T-helper 1 cell treated with Interleukin-12 subunit alpha and Interleukin-12 subunit beta and Interleukin-4 antibody, amounts not matched to agents 30 ng/mL and 1 ng/mL, for 36 hours (primary cell): ENCODE results near the gene SUN2. TPM values are rescaled to one million over a fixed set of nuclear protein-coding genes. Genes with fewer than 3 reads are reported as not detected.

Experiments used
- intact Hi-C: fragments of 100-400 bp; cut with micrococcal nuclease; formaldehyde crosslinking; loops from one replicate; pipeline ENCODE4 v1.15.1; 2024
- total RNA-seq: library from RNA; stranded (reverse); gene quantifications from 2 replicates; pipeline ENCODE4 v1.2.3, GENCODE V29; 2022

Gene SUN2
- total RNA-seq, 1 donor from 2014 or later = 541 TPM

DNA sequence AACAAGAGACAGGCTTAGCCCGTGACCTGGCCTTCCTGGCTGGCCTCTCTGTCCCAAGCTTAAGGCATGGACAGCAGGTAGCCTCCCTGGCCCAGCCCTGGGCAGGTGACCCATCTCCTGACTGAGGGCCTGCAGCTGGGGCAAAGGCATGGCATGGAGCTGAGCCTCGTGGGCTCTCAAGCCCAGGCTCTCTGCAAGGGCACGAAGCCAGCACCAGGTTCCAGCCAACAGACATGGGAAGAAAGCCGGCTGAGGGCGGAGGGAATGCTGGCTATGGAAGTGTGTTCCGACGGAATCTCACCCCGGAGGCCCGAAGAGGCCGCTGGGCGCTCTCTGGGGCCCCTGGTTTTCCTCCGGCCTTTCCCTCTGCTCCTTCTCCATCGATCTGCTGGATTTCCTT lies 25.2 kb upstream of the SUN2 start:
- intact Hi-C loops = no loop called here

DNA sequence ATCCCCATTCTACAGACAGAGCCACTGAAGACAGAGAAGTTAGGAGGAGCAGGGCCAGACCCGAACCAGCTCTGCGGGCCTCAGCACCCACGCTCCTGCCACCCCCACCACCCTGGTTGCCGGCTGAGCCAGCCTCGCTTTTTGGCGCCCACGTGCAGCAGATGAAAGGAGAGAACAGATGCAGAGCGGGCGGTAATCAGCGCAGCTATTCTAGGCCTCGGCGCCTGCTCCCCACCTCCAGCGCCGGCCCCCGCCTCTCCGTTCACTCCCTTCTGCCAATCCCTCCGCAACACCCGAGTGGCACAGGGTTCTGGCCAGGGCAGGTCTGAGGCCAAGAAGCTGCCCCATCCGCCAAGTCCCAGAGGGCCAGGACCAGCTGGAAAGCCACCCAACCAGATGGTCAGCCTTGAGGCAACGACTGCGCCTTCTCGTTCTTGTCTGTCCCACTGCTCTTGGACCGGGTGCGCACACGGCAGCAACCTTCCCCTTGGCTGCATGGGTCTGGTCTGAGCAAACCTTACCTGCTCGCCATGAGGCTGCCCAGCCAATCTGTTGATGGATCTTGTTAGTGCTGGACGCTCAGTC lies 21.4 kb upstream of the SUN2 start:
- intact Hi-C loops = no loop called here

DNA sequence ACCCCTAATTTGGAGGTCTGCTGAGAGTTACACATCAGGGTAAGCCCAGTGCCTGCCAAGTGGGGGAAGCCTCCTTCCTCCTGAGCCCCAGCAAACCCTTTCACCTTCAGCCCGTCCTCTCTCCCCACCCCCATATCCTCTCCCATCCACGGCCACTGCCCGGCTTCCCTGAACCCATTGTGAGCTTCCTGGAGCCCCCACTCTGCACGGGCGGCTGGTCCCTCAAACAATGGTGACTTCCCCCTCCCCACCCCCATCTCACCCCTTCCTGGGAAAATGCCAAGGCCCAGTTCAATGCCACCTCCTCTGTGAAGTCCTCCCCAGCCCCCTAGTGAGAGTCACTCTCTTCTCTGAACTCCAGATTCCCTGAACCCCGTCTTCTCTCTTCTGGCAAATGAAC lies 20.3 kb upstream of the SUN2 start:
- intact Hi-C loops = no loop called here

DNA sequence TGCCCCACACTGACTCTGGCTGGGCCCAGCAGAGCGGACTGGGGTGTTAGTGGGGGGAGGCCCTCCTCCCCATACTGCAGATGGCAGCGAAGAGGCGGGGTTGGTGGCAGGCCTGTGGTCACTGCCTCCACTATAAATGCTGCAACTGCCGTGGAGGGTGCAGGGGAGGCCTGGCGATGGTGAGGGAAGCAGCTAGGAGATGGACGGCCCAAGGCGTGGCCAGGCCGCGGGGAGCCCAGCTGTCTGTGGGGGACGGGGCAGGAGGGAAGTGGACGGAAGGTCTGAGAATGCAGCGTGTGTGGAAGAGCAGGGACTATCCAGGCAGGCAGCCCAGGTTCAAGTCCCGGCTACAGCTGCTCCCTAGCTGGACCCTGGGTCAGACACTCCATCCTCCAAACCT lies 19.9 kb upstream of the SUN2 start:
- intact Hi-C loops = no loop called here

DNA sequence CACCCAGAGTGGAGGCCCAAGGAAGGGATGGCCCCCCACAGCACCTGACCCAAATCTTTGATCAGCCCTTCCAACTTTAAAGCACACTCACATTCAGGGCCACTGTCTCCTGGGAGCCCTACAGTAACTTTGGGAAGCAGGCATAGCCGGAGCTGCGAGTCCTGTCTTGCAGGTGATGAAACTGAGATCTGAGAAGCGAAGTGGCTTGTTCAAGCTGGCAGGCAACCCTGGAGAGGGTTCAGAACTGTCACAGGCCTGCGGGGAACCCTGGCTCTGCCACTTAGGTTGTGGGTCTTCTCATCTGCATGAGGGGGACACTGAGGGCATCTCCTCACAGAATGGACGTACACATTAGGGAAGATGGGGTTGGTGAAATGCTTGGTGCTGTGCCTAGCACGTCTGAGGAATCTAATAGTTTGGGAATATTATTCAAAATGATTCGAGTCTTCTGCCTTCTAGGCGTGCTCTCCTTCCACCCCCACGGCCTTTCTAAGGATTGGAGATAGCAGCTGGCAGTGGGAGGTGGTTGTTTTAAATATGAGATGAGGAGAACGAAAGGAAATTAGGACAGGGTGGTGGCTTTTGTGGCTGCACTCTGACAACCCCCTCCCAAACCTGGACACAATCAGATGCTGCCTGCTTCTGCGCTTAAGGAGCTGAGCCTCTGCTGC lies 18.8 kb upstream of the SUN2 start:
- intact Hi-C loops = no loop called here

DNA sequence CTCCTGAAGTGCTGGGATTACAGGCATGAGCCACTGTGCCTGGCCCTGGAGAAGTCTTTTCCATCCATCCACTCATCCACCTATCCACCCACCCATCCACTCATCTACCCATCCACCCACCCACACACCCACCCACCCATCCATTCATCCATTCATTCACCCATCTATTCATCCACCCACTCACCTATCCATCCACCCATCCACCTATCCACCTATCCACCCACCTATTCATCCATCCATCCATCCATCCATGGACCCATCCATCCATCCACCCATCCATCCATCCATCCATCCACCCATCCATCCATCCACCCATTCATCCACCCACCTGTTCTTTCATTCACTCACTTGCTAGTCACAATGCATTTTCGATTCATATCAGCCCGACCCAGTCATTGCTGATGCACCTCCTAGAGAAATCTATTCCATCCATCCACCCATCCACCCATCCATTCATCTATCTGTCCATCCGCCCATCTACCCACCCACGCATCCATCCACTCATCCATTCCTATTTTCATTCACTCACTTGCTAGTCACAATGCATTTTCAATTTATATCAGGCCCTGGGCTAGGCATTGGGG lies 17.7 kb upstream of the SUN2 start:
- intact Hi-C loops = no loop called here

DNA sequence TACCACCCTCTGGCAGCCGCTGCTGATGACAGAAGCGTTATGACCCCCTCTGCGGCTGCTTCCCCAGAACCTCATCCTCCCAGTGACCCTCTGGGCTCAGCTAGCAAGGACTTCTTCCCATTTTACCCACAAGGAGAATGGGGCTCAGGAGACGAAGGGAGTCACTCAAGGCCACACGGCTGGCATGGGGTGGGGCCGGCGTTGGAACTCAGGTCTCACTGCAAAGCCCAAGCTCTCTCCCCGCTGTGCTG lies 16.8 kb upstream of the SUN2 start:
- intact Hi-C loops = no loop called here

DNA sequence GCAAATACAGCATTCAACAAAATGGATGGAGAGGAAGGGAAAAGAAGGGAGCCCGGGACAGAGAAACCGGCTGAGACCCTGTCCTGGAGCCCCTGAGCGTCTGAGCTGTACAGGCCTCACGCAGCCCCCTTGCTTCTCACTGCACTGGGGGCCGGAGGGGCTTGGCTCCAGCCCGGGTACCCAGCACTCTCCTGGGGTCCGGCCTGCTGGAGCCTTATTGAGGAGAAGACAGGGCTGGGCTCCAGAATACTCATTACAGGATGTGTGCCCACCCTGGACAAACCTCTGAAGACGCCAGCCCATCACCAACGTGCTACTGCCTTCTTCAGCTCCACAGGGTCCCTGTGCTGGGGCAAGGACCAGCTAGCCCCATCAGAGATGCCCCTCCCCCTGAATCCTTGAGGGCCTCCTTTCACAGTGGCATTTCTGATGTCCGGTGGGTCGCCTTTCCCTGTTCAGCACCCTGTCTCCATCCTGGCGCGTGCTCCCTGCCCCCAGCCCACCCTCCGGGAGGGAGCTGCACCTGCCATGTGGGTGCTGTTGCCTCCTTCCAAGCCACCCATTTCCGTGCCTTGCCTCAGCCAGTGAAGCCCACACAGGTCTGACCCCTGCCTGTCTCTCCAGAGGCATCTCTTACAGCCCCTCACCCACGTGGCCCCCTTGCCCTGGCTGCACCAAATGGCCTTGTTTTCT lies 14.6 kb upstream of the SUN2 start:
- intact Hi-C loops = no loop called here

DNA sequence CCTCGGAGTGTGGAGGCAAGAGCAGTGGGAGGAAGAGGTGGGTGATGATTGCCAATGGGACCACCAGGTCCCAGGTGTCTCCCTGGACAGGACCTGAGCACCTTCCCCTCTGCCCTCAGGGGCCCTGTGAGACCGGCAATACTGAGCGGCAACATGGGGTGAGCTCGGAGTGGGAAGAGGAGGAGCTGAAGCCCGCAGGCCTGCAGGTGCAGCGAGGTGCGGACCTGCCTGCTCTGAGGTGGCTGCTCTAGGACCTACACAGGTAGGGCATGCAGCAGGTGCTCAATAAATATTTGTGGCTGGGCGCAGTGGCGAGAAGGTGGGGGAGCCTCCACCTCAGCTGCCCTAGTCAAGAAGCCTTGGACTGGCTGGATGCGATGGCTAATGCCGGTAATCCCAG lies 12.2 kb upstream of the SUN2 start:
- intact Hi-C loops = no loop called here

DNA sequence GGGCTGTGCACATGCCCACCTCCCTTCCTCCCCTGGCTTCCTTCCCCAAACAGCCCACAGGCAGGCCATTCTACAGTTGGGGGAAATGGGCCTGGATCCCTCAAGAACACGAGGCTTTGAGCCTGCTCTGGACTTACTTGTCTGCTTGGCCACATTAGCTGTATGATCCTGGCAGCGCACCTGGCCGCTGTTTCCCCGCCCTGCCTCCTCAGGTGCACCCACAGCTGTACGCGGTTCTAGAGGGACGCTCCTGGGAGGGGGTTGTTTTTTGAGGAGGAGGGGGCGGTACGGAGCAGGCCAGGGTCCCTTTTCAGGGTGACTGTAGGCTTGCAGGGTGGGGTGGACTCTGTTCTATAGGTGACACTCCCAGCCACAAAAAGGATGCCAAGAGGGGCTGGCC lies 11.5 kb upstream of the SUN2 start:
- intact Hi-C loops = no loop called here

DNA sequence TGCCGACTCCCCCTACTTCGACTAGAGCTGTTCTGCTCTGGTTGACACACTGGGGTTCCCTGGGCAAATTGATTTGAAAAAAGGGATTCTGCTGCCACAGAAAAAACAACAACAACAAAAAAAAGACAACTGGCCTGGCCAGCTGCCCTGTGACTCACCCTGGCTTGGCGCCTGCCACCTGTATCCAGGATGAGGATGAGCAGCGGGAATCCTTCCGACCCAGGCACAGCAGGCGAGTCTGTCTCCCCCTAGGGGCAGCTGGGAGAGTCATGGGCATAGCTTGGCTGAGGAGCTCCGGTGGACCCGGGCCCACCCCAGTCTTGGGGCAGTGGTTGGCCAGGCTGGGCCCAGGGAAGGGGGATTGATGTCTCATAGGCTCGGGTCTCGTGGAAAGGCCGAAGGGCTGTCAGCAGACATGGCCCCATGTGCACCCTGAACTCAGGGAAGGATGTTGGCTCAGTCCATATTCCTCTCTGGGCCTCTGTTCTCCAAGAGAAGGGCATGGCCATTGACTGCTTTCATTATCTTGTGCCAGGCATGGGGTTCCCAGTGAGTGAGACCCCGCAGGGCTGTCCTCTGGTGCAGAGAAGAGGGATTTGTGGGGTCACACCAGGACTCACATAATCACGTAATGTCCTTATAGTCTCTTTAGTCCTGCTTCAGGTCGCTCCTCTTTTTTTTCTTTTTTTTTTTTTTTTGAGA lies 10.4 kb upstream of the SUN2 start:
- intact Hi-C loops = no loop called here

DNA sequence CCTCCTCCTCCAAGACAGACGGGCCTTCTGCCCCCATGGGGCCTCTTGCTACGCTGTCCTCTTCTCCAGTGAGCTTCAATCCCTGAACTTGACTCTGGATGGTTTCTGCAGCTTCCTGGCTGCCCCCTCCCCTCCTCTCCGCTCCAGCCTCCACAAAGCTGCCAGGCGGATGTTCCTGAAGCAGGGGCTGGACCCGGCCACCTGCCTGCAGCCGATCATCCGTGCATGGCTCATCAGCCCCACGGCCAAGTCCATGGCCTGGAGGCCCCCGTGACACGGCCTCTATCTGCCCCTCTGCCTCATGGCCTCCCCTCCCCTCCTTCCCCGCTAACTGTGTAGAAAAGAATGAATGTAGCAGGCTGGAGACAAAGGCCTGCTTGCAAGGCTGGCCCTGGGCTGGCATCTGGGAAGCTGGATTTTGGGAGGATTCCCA lies 6.8 kb upstream of the SUN2 start:
- intact Hi-C loops = no loop called here

DNA sequence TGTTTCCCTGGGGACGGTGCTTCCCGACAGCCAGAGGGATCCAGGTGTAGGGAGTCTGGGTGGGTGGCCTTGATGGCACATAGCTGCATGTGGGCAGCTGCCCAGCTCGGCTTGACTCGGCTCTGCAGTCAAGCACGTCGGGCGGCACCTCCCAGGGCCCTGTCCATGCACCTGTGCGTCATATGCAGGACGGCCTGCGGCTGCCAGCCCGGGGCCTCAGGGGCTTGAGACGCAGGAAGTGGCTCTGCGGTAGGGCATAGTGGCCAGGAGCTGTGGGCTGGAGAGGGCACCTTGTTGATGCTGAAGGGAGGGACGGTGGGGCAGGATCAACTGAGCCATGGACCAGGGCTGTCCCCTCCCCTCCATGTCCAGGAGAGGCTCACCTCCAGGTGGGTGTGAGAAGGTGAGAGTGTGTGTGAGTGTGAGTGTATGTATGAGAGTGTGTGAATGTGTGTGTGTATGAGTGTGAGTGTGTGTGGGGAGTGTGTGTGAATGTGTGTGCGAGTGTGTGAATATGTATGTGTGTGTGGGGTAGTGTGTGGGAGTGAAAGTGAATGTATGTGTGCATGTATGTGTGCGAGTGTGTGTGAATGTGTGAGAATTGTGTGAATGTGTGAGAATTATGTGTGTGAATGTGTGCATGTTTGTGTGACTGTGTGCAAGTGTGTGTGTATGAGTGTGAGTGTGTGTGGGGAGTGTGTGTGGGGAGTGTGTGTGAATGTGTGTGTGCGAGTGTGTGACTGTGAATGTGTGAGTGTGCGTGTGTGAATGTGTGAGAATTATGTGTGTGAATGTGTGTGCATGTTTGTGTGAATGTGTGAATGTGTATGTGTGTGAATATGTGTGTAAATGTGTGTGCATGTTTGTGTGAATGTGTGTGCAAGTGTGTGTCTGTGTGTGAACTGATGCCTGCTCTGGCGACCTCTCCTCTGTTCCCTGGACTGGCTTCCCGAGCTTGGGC lies 5.7 kb upstream of the SUN2 start:
- intact Hi-C loops = no loop called here

DNA sequence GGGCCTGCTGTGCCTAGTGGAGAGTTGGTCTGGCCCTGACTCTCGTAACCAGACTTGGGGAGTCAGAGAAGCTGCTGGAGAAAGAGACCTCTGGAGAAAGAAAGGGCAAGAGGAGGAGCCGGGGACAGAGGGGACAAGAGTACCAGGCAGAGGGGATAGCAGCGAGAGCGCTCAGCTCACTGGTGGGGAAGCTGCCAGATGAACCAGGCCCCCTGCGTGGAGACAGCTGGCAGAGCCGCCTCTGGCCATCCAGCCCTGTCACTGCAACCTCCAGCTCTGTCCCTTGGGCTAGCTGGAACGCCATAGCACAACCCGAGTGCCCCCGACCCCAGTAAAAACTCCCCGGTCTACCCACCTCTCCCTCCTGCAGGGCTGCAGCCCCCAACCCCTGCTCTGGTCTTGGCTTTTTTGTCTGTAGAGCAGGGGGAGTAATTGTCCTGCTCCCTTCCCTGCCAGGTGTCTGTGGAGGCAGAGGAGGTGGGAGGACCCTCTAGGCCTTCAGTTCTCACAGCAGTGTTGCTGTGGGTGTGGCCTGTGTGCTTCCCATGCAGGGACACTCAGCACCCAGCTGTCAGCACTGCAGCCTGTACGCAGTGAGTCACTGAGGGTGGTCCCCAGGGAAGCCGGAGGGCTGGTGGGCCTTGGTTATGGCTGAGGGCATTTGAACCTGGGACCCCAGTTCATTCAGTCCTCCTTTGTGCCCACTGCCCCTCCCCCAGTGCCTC lies 4.8 kb upstream of the SUN2 start:
- intact Hi-C loops = no loop called here

DNA sequence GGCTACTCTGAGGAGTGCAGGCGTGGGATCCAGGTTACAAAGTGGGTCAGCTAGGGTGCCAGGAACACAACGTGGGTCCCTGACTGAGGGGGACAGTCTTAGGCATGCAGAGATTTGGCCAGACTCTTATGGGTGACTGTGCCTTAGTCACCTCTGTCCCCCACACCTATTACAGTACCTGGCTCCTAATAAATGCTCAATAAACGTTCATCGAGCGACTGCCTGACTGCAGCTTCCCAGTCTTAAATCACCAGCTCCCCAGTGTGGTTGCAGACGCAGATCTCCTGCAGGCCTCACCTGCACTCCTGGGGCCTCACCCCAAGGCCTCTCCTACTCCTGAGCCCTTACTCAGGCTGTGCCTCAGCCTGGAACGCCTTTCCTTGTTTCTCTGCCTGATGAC lies 3.2 kb upstream of the SUN2 start:
- intact Hi-C loops = loop anchor here (5.0 to 10.0 kb wide), 3 partner anchors 83 to 196 kb away; partner anchors contain the start of genes APOBEC3A, DMC1 and NPTXR

DNA sequence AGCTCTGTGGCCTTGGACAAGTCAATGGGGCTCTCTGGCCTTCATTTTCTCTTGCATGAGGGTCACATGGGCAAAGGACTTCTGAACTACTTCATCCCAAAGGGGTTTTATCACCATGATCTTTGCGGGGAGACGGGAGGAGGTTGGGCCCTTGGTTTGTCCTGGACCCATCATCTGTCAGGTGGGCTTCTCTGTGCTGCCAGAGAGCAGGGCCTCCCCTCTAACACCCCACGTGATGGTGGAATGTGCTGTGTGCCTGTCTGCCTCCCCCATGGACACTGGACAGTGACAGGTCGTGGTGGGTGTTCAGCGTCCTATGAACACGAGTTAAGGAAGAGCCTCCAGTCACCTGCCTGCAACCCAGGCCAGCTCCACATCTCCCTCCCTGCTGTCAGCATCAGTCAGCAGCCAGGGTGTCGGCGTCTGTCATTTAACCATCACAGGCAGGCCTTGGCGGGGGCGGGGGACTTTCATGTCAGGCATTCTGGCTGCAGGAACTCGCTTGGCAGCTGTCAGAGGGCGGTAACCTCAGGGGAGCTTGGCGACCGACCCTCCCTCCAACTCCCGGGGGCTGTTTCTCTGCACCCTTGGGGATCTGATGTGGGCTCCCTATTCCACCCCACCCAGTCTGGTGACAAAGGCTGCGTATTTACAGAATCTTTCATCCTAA lies 2.6 kb upstream of the SUN2 start:
- intact Hi-C loops = loop anchor here (5.0 to 10.0 kb wide), 3 partner anchors 84 to 196 kb away; partner anchors contain the start of genes APOBEC3A, DMC1 and NPTXR

DNA sequence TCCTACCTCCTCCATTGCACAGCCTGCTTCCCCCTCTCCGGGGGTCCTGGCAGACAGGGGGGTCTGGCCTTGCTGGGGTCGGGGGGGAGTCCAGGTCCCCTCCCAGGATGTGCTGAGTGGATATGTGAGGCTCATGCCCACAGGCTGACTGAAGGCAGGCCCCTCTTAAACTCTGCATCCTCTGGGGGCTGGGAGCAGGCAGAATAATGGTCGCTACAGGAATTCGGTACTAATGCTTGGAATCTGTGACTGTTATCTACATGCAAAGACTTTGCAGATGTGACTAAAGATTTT lies 1.6 kb upstream of the SUN2 start:
- intact Hi-C loops = loop anchor here (2.0 to 10.0 kb wide), 6 partner anchors 85 to 805 kb away; partner anchors contain the start of genes APOBEC3A, C22orf23, CBY1 and DMC1

DNA sequence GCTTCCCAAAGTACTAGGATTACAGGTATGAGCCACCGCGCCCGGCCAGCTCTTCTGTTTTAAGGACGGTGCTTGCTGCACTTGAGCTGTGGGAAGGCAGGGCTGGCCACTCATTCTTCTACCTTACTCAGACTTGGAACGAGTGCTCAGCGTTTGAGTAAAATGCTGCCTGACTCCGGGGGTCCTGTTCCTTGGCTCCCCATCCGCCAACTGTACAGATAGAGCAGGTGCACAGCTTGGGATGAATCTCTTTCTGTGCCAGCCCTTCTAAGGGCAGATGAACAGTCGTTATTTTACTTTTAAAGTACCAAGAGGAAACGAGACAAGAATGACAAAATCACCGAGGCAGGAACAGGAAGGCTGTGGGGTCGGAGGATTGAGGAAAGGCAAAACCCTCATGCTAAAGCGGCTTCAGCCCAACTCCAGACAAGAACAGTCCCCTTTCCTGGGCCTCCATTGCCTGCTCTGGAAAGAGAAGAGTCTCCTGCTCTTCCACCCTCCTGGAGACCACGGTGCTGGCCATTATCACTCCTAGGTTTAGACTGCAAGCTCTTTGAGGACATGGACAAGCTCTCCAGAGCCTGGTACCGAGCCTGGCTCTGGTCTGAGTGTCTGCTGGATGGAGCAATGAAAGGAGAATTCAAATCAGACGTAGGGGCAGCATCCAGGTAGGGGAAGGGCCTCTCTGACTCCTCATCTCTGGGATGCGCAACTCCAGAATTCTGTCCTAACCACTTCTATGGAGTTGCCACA lies 1.1 kb upstream of the SUN2 start:
- intact Hi-C loops = loop anchor here (1.0 to 10.0 kb wide), 9 partner anchors 37 to 804 kb away; partner anchors contain the start of genes APOBEC3A, C22orf23, CBY1 and DDX17
